ENCODE measurements around the gene PNMA1. TPM values are rescaled to one million over a fixed set of nuclear protein-coding genes. Genes with fewer than 3 reads are reported as not detected.

Gene PNMA1
- total RNA-seq, 1 experiment from 2014 or later, result 24.6 TPM

DNA sequence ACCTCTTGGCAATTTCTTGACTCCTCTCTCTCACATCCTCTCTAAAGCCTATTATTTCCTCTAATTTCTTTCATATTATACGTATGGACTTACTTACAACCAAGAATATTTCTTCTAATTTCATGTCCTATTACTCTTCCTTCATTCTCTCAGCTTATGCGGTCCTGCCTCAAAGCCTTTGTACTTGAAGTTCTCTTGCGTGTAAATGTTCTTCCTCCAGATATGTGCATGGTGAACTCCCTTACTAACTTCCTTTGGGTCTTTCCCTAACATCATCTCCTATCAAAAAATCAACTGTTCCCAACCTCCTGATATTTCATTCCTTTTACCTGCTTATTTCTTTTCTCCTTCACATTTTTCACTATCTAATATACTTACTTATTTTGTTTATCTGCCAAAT, 46.3 kb downstream of the PNMA1 start:
- ChIA-PET CTCF (no interaction called here), POLR2A (no interaction called here), RAD21 (ENCODE audit: low non-redundant PET in 1 of 2, low total read pairs in 2 of 2, uncharacterized antibody in 2 of 2, unreplicated experiment in 2 of 2) (no interaction called here)
- Histone ChIP-seq H3K9me2 (ENCODE audit: insufficient read depth) (no peaks in the 10 kb centered on the region), H3K4me1 (ENCODE audit: control insufficient read depth in 1 of 2, insufficient read depth in 2 of 2, low read length in 2 of 2) (peaks cover 2% of the 10 kb centered on the region in 2 experiments), H3K9me3 (ENCODE audit: control insufficient read depth in 1 of 2, insufficient read depth in 1 of 2, low read depth in 1 of 2, low read length in 2 of 2) (no peaks in the 10 kb centered on the region), H2AFZ (ENCODE audit: low read depth, low read length, poor library complexity, severe bottlenecking) (no peak overlapping the region), H3K27ac (ENCODE audit: low read depth, low read length) (no peak overlapping the region), H3K4me2 (ENCODE audit: low read length) (no peak overlapping the region), H3K79me2 (ENCODE audit: insufficient read depth, low read length) (no peaks in the 10 kb centered on the region), H3K27me3 (ENCODE audit: insufficient read depth, low read length) (no peaks in the 10 kb centered on the region), H3K9ac (ENCODE audit: low read length) (no peak overlapping the region), H3K4me3 (replicated peaks in 1 of 2; ENCODE audit: low read depth in 1 of 2, low read length in 2 of 2) (no peak overlapping the region), H3K36me3 (ENCODE audit: control insufficient read depth in 1 of 2, insufficient read depth in 2 of 2, low read length in 2 of 2) (no peaks in the 10 kb centered on the region), H4K20me1 (ENCODE audit: insufficient read depth) (no peaks in the 10 kb centered on the region)
- ATAC-seq (no peak), DNase-seq (ENCODE audit: low read depth, low spot score) (no peak)
- no TSS peak for BruUV-seq (replicated peaks)
- TF ChIP-seq SRF (IDR thresholded peaks at IDR 0.05; ENCODE audit: low read depth) (no peak), FOSL1 (IDR thresholded peaks at IDR 0.05; ENCODE audit: low read depth) (no peak), POLR2AphosphoS5 (IDR thresholded peaks at IDR 0.05; ENCODE audit: low read depth, low read length) (no peak), EZH2 (IDR thresholded peaks at IDR 0.05) (no peak), YY1 (IDR thresholded peaks at IDR 0.05; ENCODE audit: extremely low read depth, insufficient replicate concordance, low read depth, low read length) (no peak), CBX3 (IDR thresholded peaks at IDR 0.05; ENCODE audit: low read depth) (no peak), SP1 (IDR thresholded peaks at IDR 0.05; ENCODE audit: low read depth) (no peak), POLR2A (IDR thresholded peaks at IDR 0.05; ENCODE audit: borderline replicate concordance, extremely low read depth, insufficient read depth, insufficient read length) (no peak), TCF7L2 (IDR thresholded peaks at IDR 0.05; ENCODE audit: borderline replicate concordance, extremely low read depth, insufficient read depth, insufficient read length) (no peak), EGR1 (IDR thresholded peaks at IDR 0.05; ENCODE audit: low read depth) (no peak), ZNF274 (IDR thresholded peaks at IDR 0.05; ENCODE audit: low read depth, low read length) (no peak), EZH2phosphoT487 (IDR thresholded peaks at IDR 0.05; ENCODE audit: borderline replicate concordance) (no peak), ELF1 (IDR thresholded peaks at IDR 0.05; ENCODE audit: borderline replicate concordance, low read depth) (no peak), JUND (IDR thresholded peaks at IDR 0.05) (no peak), SIN3A (IDR thresholded peaks at IDR 0.05; ENCODE audit: low read depth) (no peak)
- TF ChIP-seq, protein P1, sequence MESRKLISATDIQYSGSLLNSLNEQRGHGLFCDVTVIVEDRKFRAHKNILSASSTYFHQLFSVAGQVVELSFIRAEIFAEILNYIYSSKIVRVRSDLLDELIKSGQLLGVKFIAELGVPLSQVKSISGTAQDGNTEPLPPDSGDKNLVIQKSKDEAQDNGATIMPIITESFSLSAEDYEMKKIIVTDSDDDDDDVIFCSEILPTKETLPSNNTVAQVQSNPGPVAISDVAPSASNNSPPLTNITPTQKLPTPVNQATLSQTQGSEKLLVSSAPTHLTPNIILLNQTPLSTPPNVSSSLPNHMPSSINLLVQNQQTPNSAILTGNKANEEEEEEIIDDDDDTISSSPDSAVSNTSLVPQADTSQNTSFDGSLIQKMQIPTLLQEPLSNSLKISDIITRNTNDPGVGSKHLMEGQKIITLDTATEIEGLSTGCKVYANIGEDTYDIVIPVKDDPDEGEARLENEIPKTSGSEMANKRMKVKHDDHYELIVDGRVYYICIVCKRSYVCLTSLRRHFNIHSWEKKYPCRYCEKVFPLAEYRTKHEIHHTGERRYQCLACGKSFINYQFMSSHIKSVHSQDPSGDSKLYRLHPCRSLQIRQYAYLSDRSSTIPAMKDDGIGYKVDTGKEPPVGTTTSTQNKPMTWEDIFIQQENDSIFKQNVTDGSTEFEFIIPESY (IDR thresholded peaks at IDR 0.05; ENCODE audit: extremely low read depth, insufficient replicate concordance, low read length), result no peak
- TF ChIP-seq, protein P2, sequence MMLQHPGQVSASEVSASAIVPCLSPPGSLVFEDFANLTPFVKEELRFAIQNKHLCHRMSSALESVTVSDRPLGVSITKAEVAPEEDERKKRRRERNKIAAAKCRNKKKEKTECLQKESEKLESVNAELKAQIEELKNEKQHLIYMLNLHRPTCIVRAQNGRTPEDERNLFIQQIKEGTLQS (IDR thresholded peaks at IDR 0.05), result no peak
- TF ChIP-seq, protein P3, sequence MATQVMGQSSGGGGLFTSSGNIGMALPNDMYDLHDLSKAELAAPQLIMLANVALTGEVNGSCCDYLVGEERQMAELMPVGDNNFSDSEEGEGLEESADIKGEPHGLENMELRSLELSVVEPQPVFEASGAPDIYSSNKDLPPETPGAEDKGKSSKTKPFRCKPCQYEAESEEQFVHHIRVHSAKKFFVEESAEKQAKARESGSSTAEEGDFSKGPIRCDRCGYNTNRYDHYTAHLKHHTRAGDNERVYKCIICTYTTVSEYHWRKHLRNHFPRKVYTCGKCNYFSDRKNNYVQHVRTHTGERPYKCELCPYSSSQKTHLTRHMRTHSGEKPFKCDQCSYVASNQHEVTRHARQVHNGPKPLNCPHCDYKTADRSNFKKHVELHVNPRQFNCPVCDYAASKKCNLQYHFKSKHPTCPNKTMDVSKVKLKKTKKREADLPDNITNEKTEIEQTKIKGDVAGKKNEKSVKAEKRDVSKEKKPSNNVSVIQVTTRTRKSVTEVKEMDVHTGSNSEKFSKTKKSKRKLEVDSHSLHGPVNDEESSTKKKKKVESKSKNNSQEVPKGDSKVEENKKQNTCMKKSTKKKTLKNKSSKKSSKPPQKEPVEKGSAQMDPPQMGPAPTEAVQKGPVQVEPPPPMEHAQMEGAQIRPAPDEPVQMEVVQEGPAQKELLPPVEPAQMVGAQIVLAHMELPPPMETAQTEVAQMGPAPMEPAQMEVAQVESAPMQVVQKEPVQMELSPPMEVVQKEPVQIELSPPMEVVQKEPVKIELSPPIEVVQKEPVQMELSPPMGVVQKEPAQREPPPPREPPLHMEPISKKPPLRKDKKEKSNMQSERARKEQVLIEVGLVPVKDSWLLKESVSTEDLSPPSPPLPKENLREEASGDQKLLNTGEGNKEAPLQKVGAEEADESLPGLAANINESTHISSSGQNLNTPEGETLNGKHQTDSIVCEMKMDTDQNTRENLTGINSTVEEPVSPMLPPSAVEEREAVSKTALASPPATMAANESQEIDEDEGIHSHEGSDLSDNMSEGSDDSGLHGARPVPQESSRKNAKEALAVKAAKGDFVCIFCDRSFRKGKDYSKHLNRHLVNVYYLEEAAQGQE (IDR thresholded peaks at IDR 0.05; ENCODE audit: low read depth), result no peak
- TF ChIP-seq, protein P4, sequence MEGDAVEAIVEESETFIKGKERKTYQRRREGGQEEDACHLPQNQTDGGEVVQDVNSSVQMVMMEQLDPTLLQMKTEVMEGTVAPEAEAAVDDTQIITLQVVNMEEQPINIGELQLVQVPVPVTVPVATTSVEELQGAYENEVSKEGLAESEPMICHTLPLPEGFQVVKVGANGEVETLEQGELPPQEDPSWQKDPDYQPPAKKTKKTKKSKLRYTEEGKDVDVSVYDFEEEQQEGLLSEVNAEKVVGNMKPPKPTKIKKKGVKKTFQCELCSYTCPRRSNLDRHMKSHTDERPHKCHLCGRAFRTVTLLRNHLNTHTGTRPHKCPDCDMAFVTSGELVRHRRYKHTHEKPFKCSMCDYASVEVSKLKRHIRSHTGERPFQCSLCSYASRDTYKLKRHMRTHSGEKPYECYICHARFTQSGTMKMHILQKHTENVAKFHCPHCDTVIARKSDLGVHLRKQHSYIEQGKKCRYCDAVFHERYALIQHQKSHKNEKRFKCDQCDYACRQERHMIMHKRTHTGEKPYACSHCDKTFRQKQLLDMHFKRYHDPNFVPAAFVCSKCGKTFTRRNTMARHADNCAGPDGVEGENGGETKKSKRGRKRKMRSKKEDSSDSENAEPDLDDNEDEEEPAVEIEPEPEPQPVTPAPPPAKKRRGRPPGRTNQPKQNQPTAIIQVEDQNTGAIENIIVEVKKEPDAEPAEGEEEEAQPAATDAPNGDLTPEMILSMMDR (IDR thresholded peaks at IDR 0.05 in 2 of 3, conservative IDR thresholded peaks at IDR 0.05 in 1 of 3; ENCODE audit: borderline replicate concordance in 1 of 3, insufficient read depth in 1 of 3, low read depth in 2 of 3, low read length in 2 of 3), result no peak
- TF ChIP-seq, protein P5, sequence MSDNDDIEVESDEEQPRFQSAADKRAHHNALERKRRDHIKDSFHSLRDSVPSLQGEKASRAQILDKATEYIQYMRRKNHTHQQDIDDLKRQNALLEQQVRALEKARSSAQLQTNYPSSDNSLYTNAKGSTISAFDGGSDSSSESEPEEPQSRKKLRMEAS (IDR thresholded peaks at IDR 0.05), result no peak
- intact Hi-C loops (cut with micrococcal nuclease), result no loop called here

All from HCT116 (cell line).